Heart left ventricle (tissue), 13 donors: ENCODE measurements around the gene TPST1.

ENCODE experiments used
- POLR2A ChIP-seq, 2 donors: fragments of 450-650 bp; IDR thresholded peaks; one replicate each; pipeline ENCODE4 v1.6.1; 2017; ENCODE audit warnings: antibody characterized with exemption in 2 of 2, mild to moderate bottlenecking in 2 of 2, moderate library complexity in 2 of 2
- TF ChIP-seq, protein P1 (sequence below), 12 donors: fragments of 200-600 bp; sonication (generic) in 4 of 12; IDR thresholded peaks; one replicate each; pipeline versions ENCODE4 v1.5.0 to v1.8.0; 2018 to 2022; ENCODE audit warnings: antibody characterized with exemption in 12 of 12, mild to moderate bottlenecking in 5 of 12
- donor health status: ischemic (EF 13 %, LVEDD 7.1; RV severe dilation, severe dysfunction).
- donor health status: DM: no; HTN: yes; CAD: no.
- donor health status: DM: no; HTN: no; CAD: no.
- donor health status: ischemic (EF 25% LVEDD 6.9; RV normal size, moderate dysfunction).
- donor health status: ischemic (EF 25% LVEDD 5.7; RV mildly dilated, moderate dysfunction).
- donor health status: ischemic (EF 35%, LVEDD 5.7; RV mildly dilated, moderate dysfunction).
- donor health status: nonischemic (EF 11% LVEDD 7.7; RV severe dilation, severe dysfunction).
- donor health status: DM: yes; HTN: yes; CAD: no.
- donor health status: PGD.
- donor health status: ischemic (EF 29% LVEDD 5.4; RV normal size, mild dysfunction).
- donor health status: nonischemic (EF 23%, LVEDD 6.1; RV moderate dilation, normal function).

DNA sequence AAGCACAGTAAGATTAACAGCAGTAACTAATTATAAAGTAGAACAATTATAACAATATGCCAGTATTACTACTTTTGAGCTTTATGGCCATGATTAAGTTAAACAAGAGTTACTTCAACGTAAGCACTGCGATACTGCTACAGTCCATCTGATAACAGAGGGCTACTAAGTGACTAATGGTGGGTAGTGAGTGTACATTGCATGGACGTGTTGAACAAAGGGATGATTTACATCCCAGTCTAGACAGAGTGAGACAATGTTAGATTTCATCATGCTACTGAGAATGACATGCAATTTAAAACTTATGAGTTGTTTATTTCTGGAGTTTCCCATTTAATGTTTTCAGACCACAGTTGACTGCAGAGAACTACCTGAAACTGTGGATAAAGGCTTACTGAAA, 45.6 kb downstream of the TPST1 start:
- TF ChIP-seq POLR2A (IDR thresholded peaks at IDR 0.05): no peak
- TF ChIP-seq, protein P1, sequence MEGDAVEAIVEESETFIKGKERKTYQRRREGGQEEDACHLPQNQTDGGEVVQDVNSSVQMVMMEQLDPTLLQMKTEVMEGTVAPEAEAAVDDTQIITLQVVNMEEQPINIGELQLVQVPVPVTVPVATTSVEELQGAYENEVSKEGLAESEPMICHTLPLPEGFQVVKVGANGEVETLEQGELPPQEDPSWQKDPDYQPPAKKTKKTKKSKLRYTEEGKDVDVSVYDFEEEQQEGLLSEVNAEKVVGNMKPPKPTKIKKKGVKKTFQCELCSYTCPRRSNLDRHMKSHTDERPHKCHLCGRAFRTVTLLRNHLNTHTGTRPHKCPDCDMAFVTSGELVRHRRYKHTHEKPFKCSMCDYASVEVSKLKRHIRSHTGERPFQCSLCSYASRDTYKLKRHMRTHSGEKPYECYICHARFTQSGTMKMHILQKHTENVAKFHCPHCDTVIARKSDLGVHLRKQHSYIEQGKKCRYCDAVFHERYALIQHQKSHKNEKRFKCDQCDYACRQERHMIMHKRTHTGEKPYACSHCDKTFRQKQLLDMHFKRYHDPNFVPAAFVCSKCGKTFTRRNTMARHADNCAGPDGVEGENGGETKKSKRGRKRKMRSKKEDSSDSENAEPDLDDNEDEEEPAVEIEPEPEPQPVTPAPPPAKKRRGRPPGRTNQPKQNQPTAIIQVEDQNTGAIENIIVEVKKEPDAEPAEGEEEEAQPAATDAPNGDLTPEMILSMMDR (IDR thresholded peaks at IDR 0.05): no peak
